ENCODE results near the gene ARHGEF11.

The ARHGEF11 gene

DNA sequence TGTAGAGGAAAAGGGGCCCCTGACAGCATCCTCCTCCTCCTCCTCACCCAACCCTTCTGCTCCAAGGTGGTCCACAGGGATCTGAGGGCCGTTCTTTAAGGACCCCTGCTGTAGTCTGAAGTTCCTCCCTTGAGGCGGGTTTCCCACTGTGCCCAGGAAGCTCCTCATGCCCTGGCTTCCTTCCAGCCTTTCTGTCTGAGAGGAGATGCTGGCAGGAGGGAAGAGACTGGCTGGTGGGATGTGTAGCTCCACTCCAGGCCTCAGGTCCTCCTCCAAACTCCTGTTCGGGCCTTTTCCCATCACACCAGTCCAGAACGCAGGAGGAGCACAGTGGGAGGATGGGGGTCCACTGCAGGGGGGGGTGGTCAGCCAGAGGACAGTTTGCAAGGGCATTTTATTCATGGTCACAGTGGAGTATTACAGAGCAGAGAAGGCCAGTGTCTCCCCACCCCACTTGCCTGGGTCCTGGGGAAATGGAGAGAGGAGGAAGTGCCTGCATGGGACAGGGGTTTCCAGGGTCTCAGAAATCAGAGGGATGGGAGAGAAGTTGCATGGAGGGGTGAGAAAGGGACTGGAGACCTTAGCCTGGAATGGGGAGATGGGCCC, 46.2 kb upstream of the ARHGEF11 start:
- no peak overlapping the region for H3K4me3 ChIP-seq (IDR thresholded peaks at IDR 0.05; ENCODE audit: insufficient read depth, low read depth, low read length)
- H3K4me1 ChIP-seq (ENCODE audit: low read depth, poor library complexity, severe bottlenecking) = peaks cover 5% of the 10 kb centered on the region
- no peaks in the 10 kb centered on the region for H4K20me1 ChIP-seq (ENCODE audit: insufficient read depth)
- no peak overlapping the region for H3K9ac ChIP-seq
- H2AFZ ChIP-seq (ENCODE audit: low read depth) = no peak overlapping the region
- TF ChIP-seq, protein P1, sequence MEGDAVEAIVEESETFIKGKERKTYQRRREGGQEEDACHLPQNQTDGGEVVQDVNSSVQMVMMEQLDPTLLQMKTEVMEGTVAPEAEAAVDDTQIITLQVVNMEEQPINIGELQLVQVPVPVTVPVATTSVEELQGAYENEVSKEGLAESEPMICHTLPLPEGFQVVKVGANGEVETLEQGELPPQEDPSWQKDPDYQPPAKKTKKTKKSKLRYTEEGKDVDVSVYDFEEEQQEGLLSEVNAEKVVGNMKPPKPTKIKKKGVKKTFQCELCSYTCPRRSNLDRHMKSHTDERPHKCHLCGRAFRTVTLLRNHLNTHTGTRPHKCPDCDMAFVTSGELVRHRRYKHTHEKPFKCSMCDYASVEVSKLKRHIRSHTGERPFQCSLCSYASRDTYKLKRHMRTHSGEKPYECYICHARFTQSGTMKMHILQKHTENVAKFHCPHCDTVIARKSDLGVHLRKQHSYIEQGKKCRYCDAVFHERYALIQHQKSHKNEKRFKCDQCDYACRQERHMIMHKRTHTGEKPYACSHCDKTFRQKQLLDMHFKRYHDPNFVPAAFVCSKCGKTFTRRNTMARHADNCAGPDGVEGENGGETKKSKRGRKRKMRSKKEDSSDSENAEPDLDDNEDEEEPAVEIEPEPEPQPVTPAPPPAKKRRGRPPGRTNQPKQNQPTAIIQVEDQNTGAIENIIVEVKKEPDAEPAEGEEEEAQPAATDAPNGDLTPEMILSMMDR (conservative IDR thresholded peaks at IDR 0.05; ENCODE audit: low read depth, low read length) = no peak
- no peaks in the 10 kb centered on the region for H3K79me2 ChIP-seq (ENCODE audit: insufficient read depth, low read depth)
- H3K36me3 ChIP-seq (ENCODE audit: insufficient read depth) = no peaks in the 10 kb centered on the region
- H3K27me3 ChIP-seq (ENCODE audit: insufficient read depth, low read depth) = no peaks in the 10 kb centered on the region
- no peak overlapping the region for H3K4me2 ChIP-seq
- no peak overlapping the region for H3K27ac ChIP-seq

DNA sequence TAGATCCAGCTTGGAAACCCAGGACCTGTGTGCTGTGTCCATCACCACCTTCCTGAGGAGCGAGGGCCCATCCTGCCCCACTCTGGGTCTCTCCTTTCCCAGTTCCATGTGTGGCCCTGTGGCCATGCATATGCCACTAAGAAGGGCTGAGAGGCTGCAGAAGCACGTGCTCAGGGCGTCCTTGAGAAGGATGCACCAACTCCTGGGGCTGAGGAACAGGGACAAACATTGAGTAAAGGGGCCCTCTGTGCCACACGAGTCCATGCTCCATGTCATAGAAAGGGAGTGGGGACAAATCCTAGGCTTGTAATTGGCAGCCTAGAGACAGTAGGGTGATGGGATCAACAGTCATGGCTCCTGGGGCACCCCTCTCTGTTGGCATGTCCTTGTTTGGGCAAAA, 45.6 kb upstream of the ARHGEF11 start:
- Histone ChIP-seq H3K9ac (no peak overlapping the region), H3K4me1 (ENCODE audit: low read depth, poor library complexity, severe bottlenecking) (peaks cover 5% of the 10 kb centered on the region), H3K27ac (no peak overlapping the region), H3K36me3 (ENCODE audit: insufficient read depth) (no peaks in the 10 kb centered on the region), H3K4me2 (no peak overlapping the region), H4K20me1 (ENCODE audit: insufficient read depth) (no peaks in the 10 kb centered on the region), H3K27me3 (ENCODE audit: insufficient read depth, low read depth) (no peaks in the 10 kb centered on the region), H3K79me2 (ENCODE audit: insufficient read depth, low read depth) (no peaks in the 10 kb centered on the region), H3K4me3 (IDR thresholded peaks at IDR 0.05; ENCODE audit: insufficient read depth, low read depth, low read length) (no peak overlapping the region), H2AFZ (ENCODE audit: low read depth) (no peak overlapping the region)
- TF ChIP-seq, protein P1 (conservative IDR thresholded peaks at IDR 0.05; ENCODE audit: low read depth, low read length) = no peak

DNA sequence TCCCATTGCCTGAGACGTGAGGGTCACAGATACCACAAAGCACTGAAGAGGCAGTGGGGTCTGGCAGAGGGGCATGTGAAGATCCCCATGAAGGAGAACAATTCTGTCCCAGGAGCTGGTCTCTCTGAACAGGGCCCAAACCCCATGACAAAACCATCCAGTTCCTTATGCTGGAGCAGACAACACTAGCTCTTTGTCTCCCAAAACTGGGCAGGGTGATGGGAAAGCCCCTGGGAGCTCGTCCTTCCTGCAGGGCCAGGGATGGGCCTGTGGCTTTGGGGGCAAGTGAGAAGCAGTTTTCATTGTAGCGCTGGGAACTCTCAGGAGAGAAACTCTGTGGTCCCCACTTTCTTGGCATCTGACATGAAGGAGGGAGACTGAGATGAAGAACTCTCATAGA, 45.2 kb upstream of the ARHGEF11 start:
- Histone ChIP-seq H3K79me2 (ENCODE audit: insufficient read depth, low read depth) (no peaks in the 10 kb centered on the region), H3K36me3 (ENCODE audit: insufficient read depth) (no peaks in the 10 kb centered on the region), H3K9ac (no peak overlapping the region), H3K4me3 (IDR thresholded peaks at IDR 0.05; ENCODE audit: insufficient read depth, low read depth, low read length) (no peak overlapping the region), H4K20me1 (ENCODE audit: insufficient read depth) (no peaks in the 10 kb centered on the region), H3K27me3 (ENCODE audit: insufficient read depth, low read depth) (no peaks in the 10 kb centered on the region), H3K27ac (no peak overlapping the region), H2AFZ (ENCODE audit: low read depth) (no peak overlapping the region), H3K4me2 (no peak overlapping the region), H3K4me1 (ENCODE audit: low read depth, poor library complexity, severe bottlenecking) (peaks cover 5% of the 10 kb centered on the region)
- TF ChIP-seq, protein P1 (conservative IDR thresholded peaks at IDR 0.05; ENCODE audit: low read depth, low read length) = no peak

DNA sequence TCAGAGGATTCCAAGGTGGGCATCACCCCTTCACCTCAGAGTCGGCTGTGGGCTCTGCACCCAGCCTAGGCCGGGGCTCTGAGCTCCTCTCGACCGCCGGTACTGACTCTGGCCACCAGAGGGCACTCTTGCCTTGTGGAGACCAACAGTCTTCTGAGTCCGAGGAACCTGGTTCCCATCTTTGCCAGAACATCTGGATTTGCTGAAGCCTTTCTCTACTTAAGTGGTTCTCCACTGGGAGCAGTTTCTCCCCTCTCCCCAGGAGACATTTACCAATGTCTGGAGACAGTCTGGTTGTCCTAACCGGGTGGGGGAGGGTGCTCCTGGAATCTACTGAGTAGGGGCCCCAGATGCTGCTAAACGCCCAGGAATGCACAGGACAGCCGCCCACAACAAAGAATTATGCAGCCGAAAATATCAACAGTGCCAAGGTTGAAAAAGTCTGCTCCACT, 44.7 kb upstream of the ARHGEF11 start:
- Histone ChIP-seq H3K4me1 (ENCODE audit: low read depth, poor library complexity, severe bottlenecking) (peaks cover 5% of the 10 kb centered on the region), H3K9ac (no peak overlapping the region), H3K79me2 (ENCODE audit: insufficient read depth, low read depth) (no peaks in the 10 kb centered on the region), H3K4me3 (IDR thresholded peaks at IDR 0.05; ENCODE audit: insufficient read depth, low read depth, low read length) (no peak overlapping the region), H3K27me3 (ENCODE audit: insufficient read depth, low read depth) (no peaks in the 10 kb centered on the region), H3K27ac (no peak overlapping the region), H3K36me3 (ENCODE audit: insufficient read depth) (no peaks in the 10 kb centered on the region), H3K4me2 (no peak overlapping the region), H4K20me1 (ENCODE audit: insufficient read depth) (no peaks in the 10 kb centered on the region), H2AFZ (ENCODE audit: low read depth) (peak overlapping the region; percentile 12)
- TF ChIP-seq, protein P1 (conservative IDR thresholded peaks at IDR 0.05; ENCODE audit: low read depth, low read length) = peak; percentile 100
